ENCODE data around the gene JAKMIP1. TPM values are rescaled to one million over a fixed set of nuclear protein-coding genes. Genes with fewer than 3 reads are reported as not detected.

Gene JAKMIP1
- total RNA-seq, 1 donor from 2014 or later = not detected

DNA sequence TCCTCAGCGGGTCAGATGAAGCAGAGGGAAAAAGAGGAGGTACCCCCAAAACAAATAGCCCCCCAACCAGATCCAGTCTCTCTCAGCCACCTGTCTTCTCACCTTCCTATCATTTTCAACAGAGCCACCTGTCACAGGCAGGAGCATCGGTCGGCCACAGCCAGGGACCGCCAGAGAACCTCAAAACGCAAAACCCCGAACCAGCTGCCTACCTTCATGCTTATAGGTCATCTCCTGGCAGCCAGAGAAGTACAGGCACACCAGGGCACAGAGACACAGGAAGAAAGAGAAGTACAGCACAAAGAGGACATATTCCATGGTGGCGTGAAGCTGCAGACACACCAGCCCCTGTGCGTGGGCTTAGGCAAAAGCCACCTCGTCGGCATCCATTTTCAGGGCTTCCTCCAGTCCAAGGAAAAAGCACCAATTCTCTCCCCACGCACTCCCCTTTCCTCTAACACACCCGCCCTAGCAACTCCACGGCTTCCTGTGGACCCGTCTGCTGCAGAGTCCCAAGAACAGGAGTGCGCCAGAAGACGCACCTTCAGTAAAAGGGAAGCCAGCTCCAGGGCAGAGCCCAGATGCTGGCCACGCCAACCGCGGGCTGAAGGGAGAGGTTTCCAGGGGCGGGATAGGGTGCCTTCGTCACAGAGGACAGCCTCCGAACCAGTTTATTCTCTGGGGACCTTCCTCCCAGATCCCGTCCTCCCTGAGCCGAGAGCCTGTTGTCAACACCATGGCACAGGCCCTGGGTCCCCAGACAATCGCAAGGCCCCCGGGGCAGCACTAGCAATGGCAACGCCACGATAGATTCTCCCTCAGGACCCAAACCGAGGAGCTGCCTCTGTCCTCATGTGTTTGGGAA, 130.3 kb downstream of the JAKMIP1 start:
- no peak for DNase-seq (ENCODE audit: low read depth)

DNA sequence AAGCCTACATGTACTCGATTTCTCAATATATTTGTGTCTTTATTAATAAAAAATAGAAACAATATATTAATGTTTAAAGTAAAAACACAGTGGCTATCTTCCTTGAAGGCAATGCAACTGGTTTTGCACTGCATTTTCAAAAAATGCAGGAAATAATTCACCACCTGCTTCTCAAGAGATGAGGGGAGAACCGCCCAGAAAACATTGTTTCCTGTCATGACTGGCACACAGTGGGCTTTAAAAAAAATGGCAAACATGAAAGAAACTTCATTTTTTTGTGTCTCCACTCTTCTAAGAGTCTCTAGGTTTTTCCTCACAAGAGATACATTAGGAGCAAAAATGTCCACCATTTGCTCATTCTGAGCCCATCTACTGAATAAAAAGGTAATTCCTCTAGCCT, 131.4 kb downstream of the JAKMIP1 start:
- DNase-seq (ENCODE audit: low read depth) = no peak

DNA sequence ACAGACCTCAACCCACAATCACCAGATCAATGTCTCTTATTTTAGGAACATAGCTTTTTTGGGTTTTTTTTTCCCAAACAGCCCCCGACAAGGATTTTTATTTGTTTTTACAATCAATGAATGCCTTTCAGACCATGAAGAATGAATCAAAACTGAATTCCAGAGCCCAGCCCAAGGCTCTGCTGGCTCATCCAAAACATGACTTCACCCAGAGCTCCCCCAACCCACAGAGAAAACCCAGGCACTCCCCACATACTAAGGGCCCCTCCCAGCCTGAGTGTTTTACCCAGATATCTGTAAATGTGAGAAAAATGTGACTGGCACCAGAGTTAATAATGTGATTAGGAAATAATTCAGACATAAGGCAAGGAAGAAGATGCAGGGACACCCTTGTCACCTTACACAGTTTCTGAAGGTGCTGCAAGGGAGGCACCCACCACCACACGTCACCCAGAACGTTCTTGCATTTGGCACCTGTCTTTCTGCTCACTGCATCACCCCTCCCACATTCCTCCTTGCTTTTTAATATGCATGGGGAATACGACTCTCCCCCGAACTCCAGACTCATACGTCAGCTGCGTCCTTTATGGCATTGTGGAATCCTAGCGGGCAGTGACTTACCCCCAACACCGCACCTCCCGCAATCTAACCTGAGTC, 134.3 kb downstream of the JAKMIP1 start:
- no peak for DNase-seq (ENCODE audit: low read depth)

DNA sequence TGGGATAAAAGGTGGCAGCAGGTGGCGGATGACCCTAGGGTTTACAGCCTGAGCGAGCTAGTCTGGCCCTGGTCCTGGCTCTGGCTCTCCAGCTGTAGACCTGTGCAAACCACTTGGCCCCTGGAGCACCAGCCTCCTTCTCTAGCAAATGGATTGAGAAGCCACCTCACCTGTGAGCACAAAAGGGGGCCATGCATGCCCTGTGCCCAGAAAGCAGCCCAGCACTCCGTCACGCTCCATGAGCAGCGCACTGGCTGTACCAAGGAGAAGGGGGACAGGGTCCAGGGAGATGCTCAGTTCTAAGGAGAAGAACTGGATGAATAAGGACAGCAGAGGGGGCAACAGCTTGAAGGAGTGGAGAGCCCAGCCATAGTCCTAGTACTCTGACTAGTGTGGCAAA, 135.2 kb downstream of the JAKMIP1 start:
- no peak for DNase-seq (ENCODE audit: low read depth)

DNA sequence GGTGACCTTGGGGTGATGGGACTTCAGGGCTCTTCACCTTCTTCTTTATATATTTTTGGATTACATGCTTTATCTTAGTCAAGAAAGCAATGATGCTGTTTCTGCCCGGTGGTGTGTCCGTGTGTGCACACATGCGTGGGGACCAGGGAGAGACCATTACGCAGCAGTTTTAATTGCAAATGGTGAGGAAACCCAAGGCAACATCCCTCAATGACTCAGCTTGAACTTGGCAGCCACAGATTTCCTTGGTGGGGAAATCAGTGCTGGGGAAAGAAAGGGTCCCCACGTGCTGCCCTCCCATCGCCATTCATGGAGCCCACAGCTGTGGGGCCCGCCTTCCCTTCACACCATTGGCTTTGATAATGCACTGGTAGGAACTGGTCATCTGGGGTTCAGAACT, 136.0 kb downstream of the JAKMIP1 start:
- DNase-seq (ENCODE audit: low read depth) = no peak

DNA sequence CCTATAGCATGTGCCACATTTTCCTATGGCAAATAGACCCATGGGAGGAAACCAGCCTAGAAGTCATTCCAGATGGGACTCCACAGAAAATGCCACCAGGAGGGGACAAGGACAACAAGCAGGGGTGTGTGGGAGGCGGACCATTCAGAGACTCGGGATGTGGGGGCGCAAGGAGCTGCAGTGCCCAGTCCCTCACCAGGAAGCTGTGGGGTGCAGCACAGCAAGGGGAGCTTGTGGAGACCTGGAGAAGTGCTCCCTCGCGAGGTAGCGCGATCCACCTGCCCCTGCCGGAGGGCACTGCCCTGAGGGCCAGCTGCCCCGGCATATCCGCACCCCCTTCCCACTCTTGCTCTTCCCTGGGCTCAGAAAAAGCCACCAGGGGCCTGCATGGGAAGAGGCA, 136.7 kb downstream of the JAKMIP1 start:
- no peak for DNase-seq (ENCODE audit: low read depth)

DNA sequence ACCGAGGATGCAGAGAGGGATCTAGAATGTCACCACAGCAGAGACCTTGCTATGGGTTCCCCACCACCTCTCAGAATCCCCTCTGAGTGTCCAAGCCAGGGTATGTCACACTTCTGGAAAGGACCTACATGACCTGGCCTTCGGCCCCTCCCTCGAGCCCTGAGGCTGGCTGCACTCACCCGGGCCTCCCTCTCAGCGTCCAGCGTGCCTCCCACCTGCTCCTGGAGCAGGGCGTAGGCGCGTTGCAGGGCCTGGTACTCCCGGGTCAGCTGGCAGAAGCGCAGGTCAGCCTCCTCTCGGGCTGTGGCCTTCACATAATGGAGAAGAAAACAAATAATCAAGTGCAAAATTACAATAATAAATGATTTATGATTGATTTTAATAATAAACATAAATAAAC, 138.2 kb downstream of the JAKMIP1 start:
- DNase-seq (ENCODE audit: low read depth) = no peak

DNA sequence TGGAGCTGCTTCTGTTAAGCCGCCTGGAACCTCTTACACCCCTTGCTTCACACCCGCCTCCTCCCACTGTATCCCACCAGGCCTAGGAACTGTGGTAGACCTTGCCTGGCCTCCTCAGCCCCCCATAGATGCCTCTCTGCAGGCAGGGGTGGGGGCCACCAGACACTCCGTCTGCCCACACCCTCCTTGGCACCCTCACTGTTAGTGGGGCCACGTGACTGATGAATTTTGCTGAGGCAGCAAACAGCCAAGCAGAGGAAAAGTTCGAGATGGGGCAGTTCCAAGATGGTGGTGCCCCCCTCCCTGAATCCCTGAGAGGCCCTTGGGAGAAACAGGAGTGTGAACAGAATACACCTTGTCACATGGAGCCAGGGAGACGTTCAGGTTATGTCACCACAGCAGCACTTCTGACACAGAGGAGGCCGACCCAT, 141.0 kb downstream of the JAKMIP1 start:
- DNase-seq (ENCODE audit: low read depth) = no peak

DNA sequence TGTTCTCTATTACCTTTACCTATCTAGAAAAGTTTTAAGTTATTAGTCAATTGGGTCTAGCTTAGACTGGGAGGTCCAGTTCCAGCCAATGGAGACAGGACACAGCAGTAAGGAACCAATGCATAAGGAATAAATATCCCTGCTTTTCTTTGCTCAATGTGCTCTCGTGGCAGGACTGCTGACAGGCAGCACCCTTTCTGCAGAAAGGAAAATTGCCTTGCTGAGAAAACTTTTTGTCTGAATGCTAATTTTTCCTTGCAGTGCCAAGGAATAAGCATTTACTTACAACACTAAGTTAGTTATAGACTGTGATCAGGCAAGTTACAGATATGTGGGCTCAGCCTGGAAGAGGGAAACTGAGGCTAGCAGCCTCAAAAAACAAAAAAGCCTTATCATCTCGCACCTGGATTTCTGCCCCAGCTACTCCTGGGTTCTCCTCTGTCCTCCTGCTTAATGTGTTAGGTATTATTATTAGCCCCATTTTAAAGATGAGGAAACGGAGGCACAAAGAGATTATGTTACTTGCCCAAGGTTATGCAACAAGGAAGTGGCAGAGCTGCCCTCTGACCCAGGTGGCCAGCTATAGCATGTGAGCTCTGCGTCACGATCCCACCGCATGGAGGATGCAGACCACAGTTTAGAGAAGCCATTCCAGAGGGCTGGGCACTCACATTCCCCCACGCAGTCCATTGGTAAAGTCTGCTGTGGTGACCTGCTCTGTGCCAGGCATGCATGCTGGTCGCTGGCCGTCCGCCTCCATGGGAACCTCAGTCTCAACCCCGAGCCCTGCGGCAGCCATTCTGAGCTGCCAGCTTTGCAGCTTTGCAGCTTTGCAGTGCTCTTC, 141.6 kb downstream of the JAKMIP1 start:
- no peak for DNase-seq (ENCODE audit: low read depth)

DNA sequence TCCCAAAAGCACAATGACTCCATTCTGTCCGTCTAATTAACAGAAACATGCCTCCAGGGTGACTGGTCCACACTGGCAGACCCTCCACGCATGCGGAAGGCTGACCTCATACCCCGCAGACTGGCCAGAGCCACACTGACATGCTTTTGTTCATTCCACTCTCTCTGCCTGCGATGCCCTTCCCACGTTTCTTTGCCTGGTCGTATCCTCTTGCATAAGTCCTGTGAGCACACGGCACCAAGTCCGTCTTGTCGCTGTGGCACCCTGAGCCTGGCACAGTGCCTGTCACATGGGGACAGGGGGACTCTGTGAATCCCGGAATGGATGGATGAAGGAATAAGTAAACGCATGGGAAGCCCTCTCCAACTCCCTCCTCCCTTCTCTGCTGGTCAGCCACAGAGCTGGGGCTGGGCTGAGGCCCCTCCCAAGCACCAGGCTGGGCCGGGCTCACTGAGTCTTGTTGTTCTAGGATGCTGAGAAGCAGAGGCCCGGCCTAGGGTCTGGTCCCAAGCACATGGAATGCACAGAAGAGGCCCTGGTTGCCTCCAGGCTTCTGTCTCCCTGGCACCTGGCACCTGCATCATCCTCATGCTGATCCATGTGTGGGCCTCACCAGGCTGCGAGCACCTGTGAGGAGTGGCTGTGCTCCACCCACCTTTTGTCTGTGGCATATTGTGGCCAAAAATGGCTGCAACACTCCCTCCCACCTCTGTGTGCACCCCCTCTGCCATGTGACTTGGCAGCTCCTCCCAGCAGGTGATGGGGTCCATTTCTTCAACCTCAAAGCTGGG, 143.2 kb downstream of the JAKMIP1 start:
- no peak for DNase-seq (ENCODE audit: low read depth)

DNA sequence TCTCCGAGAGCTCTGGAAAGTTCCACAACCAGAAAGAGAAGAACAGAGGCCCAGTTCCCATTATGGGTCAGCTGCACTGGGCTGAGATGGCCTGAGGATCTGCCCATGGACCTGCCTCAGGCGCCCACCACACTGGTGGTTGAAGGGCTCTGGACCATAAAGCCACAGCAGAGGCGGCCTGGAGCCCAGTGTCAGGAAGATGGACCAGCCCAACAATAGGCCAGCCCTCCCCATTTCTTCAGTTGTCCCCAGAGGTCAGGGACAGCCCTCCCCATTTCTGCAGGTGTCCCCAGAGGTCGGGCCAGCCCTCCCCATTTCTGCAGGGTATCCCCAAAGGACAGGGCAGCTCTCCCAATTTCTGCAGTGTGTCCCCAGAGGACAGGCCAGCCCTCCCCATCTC, 144.9 kb downstream of the JAKMIP1 start:
- no peak for DNase-seq (ENCODE audit: low read depth)

DNA sequence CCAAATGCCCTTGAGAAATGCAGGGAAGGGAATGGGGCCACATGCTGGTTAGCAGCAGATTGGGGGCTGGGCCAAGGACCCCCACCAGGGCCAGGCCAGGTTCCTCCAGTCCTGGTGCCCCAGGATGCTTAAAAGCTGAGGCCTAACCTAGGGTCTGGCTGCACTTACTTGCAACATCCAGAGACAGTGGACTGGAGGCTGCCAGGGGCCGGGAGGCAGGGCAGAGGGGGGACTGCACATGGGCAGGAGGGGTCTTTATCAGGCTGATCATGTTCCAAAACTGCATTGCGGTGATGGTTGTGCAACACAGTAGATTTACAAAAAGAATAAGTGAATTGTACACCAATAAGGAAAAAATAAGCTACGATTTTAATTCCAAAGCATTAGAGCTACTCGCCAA, 145.3 kb downstream of the JAKMIP1 start:
- DNase-seq (ENCODE audit: low read depth) = no peak

DNA sequence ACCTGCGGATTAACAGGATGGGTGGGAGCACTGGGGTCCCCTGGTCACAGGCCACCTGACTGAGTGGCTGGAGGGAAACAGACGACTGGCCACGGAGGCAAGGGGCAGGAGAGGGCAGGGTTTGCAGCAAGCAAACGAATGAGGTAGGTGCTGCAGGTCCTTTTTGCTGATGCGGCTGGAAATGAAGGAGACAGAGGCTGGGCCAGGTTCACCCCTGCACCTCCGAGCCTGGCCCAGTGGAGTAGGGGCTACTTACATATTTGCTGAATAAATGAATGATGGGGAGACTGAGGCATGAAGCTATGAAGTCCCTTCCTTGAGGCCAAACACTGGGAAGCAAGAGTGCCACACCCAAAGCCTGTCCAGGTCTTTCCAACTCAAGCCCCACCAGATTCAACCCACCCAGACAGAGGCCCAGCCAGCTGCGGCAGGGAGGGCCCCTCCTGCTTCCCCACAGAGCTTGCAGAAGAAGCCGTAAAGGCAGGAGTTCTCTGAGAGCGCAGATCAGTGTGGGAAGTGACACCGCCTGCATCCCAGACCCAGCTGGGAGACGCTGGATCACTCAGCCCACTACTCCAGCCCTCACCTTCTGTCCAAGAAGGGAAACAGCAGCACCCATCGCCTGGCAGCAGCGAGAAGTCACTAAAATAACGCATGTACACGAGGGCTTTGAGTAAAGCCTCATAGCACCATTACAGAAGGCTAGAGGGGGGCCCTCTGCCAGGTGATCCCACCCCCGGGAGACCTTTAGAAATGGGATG, 146.0 kb downstream of the JAKMIP1 start:
- no peak for DNase-seq (ENCODE audit: low read depth)

DNA sequence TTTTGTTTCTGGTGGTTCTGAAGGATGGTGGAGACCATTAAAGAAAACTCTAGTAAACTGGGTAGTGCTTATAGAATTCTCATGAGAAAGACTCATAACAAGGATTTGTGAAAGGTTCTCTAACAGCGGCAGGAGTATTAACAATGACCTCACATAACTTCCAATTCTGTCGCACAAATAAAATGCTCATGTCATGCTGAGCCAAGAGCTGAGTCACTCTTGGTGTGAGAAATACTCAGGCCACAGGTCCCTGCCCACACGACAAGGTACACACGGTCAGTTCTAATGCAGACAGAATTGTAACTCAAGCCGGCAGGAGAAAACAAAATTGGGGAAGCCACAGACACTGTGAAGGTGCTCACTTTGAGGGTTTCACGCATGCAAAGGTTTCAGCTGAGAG, 147.7 kb downstream of the JAKMIP1 start:
- DNase-seq (ENCODE audit: low read depth) = peak; percentile 7

DNA sequence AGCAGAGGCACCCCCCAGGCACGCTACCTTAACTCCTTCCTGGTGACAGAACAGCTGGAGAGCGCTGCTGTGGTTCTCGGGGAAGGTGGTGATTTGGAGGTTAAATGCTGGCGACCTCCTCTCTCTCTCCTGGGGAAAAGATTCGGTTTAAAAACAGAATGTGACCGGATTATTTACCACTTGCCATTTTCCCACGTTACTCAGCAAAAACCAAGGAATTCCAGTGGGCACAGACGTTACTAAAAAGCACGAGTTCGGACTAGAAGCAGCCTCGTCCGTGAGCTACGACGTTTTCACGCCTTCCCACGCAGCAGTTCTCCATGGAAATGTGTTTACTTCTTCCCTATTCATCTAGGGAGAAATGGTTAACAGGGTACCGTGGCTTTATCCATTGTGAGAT, 149.8 kb downstream of the JAKMIP1 start:
- peak; percentile 22 for DNase-seq (ENCODE audit: low read depth)

DNA sequence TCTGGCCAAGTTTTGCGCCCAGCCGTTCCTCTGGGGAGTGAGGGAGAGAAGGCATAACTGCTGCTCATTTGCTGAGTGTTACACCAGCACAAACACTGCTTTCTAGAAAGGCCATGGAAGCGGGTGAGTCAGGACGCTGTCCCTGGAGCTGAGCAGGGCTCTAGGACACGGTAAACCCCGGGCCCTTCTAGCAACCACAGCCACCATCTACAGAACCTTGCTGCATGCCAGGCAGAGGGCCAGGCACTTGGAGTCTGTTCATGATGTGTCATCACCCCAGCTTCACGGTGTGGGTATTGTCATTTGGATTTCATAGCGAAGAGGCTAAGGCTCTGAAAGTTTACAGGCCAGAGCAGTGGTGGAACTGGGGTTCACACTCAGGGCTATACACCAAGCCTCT, 150.4 kb downstream of the JAKMIP1 start:
- peak; percentile 29 for DNase-seq (ENCODE audit: low read depth)

DNA sequence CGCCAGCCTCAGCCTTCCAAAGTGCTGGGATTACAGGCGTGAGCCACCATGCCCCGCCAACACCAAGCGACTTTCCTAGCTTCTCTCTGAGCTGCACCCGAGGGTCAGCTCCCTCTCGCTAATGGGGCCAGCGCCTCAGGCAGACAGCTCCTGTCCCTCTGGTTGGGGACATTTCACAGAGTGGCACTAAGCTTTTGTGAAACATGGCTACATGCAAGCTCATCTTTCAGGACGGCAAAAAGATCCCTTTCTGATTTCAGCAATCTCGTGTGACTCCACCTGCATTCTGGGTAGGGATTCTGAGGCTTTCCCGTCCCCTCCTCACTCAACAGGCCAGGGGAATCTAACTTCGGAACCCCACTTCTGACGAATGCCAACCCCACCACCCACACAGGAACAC, 151.1 kb downstream of the JAKMIP1 start:
- DNase-seq (ENCODE audit: low read depth) = no peak

DNA sequence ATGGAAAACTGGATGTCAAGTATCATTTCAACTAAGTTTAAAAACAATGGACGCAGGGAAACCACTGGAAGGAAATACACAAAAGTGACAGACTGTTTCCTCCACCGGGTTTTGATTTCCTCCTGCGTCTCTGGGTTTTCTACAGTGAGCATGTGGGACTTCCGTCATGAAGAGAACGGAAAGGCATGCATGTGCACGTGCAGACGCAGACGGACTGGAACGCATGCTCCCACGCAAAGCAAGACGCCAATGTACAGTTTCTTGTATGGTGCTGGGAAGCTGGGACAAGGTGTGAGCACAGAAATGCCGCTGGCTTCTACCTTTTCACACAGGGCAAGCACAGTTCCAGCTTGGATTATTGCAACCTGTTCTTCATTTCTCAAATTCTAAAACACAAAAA, 151.8 kb downstream of the JAKMIP1 start:
- no peak for DNase-seq (ENCODE audit: low read depth)

DNA sequence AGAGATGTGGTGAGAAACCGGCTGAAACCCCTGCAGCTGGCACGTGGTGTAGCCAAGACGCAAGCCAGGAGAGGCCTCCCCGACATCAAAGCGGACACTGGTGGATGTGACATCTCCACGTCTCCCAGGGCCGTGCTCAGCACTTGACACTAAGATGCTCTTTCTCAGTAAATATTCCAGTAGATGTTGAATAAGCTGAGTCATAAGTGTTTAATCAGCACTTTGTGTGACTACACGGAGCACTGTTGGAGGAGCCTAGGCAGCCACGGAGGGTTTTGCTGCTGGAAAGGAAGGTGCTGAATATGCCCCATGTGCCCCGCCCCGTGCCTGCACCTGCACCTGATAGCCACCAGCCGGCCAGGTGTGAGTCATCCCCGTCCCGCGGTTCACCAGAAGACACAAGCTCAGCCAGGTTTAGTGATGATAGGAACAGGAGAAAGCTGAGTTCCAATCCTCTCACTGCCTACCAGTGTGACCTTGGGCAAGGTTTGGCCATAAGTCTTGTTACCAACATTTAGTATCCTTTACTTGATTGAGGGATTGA, 153.1 kb downstream of the JAKMIP1 start:
- DNase-seq (ENCODE audit: low read depth) = no peak

DNA sequence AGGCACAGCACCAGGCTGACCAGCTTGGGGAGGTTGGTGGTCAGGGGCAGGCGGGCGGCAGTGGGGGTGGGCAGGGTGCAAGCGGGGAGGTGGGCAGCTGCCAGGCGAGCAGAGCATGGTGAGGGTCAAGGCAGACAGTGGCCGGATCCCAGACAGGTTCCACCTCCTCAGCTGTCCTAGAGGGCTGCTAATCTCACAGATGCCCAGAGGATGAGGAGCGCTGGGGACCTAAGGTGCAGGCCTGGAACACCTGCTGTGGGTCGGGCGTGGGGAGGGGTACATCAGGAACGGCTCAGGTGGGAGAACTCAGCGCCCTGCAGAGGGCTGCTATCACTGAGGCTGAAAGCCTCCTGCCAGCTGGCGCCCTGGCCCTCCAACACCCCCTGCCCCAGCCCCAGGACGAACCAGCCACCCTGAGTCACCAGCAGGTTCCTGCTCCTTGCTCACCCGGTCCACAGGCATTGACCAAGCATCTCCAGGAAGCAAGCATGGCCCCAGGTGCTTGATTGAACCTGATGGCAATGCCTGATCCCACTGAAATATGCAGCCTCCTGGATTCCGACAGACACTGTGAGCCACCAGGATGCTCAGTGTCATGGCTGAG, 153.7 kb downstream of the JAKMIP1 start:
- DNase-seq (ENCODE audit: low read depth) = no peak

All from myocyte (in vitro differentiated cells).